ENCODE data around the gene MEF2D.

Gene MEF2D

DNA sequence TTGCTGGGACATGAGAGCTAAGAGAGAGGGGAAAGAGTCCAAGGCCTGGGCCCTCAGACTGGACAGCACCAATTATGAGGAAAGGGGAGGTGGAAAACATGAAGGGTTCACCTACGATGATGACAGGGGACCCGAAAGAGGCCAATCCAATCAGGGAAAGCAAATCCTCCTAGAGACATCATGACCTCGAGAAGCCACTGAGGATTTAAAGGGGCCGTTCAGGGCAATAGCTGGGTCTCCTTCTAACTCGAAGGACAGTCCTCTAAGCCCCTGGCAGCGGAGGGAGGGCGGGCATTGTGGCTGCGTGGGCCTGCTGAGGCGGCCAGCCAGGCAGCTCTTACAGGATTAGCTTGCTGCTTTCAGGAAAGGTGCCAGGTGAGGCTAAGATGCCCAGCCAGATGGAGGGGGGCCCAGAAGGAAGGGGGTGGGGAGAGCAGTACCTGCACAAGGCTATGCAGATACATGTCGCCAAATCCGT is 7.4 kb downstream of the MEF2D start:
- Histone ChIP-seq H3F3A (ENCODE audit: control insufficient read depth, insufficient read depth) (peaks cover 29% of the 10 kb centered on the region), H3K4me1 (ENCODE audit: control insufficient read depth, low read length) (peaks cover 100% of the 10 kb centered on the region), H3K4me2 (ENCODE audit: low read length) (peak overlapping the region; percentile 87), H3K79me2 (ENCODE audit: control insufficient read depth, low read length) (peaks cover 98% of the 10 kb centered on the region), H3K36me3 (ENCODE audit: control insufficient read depth, low read length) (peaks cover 89% of the 10 kb centered on the region), H3K27me3 (ENCODE audit: control insufficient read depth, low read length) (no peaks in the 10 kb centered on the region), H3K27ac (ENCODE audit: low read depth, low read length) (peak overlapping the region; percentile 97), H3K4me3 (ENCODE audit: low read length) (peak overlapping the region; percentile 75), H4K20me1 (ENCODE audit: control insufficient read depth, insufficient read depth, low read depth, low read length) (0 out of 2 replicates have a peak, but pooled peaks cover 4% of the 10 kb centered on the region), H3K9me2 (replicated peaks; ENCODE audit: control insufficient read depth, low read length) (no peaks in the 10 kb centered on the region), H3K9me3 (ENCODE audit: control insufficient read depth, insufficient read depth, low read length) (no peaks in the 10 kb centered on the region)
- TF ChIP-seq EZH2phosphoT487 (IDR thresholded peaks at IDR 0.05; ENCODE audit: borderline replicate concordance, low read length): no peak
- TF ChIP-seq, protein P1, sequence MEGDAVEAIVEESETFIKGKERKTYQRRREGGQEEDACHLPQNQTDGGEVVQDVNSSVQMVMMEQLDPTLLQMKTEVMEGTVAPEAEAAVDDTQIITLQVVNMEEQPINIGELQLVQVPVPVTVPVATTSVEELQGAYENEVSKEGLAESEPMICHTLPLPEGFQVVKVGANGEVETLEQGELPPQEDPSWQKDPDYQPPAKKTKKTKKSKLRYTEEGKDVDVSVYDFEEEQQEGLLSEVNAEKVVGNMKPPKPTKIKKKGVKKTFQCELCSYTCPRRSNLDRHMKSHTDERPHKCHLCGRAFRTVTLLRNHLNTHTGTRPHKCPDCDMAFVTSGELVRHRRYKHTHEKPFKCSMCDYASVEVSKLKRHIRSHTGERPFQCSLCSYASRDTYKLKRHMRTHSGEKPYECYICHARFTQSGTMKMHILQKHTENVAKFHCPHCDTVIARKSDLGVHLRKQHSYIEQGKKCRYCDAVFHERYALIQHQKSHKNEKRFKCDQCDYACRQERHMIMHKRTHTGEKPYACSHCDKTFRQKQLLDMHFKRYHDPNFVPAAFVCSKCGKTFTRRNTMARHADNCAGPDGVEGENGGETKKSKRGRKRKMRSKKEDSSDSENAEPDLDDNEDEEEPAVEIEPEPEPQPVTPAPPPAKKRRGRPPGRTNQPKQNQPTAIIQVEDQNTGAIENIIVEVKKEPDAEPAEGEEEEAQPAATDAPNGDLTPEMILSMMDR (IDR thresholded peaks at IDR 0.05; ENCODE audit: low read depth, low read length, poor library complexity, severe bottlenecking): no peak

DNA sequence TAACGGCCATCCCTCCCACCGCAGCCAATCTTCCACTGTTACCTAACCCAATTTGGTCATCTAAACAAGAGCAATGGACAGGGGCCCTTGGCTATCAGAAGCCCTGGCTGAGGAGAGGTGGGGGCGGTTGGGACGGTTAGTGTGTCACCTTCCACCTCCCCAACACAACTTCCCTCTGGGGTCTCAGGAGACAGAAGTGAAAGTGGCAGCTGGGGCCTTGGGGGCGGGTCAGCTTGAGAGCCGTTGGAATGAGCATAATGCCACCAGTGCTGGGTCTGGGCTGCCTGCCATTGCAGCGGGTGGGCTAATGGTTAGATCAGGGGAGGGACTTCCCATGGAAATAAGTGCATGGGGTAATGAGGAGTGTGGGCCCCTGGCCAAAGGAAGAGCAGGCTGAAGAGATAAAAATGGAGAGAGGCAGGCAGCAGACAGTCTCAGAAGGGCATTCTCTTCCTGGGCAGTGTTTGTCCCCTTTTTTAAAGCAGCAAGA is 7.9 kb downstream of the MEF2D start:
- Histone ChIP-seq H3F3A (ENCODE audit: control insufficient read depth, insufficient read depth) (peaks cover 29% of the 10 kb centered on the region), H3K9me3 (ENCODE audit: control insufficient read depth, insufficient read depth, low read length) (no peaks in the 10 kb centered on the region), H3K27me3 (ENCODE audit: control insufficient read depth, low read length) (no peaks in the 10 kb centered on the region), H3K4me2 (ENCODE audit: low read length) (peak overlapping the region; percentile 87), H3K4me3 (ENCODE audit: low read length) (peak overlapping the region; percentile 75), H3K27ac (ENCODE audit: low read depth, low read length) (peak overlapping the region; percentile 97), H3K79me2 (ENCODE audit: control insufficient read depth, low read length) (peaks cover 98% of the 10 kb centered on the region), H3K4me1 (ENCODE audit: control insufficient read depth, low read length) (peaks cover 100% of the 10 kb centered on the region), H3K9me2 (replicated peaks; ENCODE audit: control insufficient read depth, low read length) (no peaks in the 10 kb centered on the region), H4K20me1 (ENCODE audit: control insufficient read depth, insufficient read depth, low read depth, low read length) (0 out of 2 replicates have a peak, but pooled peaks cover 4% of the 10 kb centered on the region), H3K36me3 (ENCODE audit: control insufficient read depth, low read length) (peaks cover 90% of the 10 kb centered on the region)
- TF ChIP-seq EZH2phosphoT487 (IDR thresholded peaks at IDR 0.05; ENCODE audit: borderline replicate concordance, low read length): no peak
- TF ChIP-seq, protein P1 (IDR thresholded peaks at IDR 0.05; ENCODE audit: low read depth, low read length, poor library complexity, severe bottlenecking): no peak

DNA sequence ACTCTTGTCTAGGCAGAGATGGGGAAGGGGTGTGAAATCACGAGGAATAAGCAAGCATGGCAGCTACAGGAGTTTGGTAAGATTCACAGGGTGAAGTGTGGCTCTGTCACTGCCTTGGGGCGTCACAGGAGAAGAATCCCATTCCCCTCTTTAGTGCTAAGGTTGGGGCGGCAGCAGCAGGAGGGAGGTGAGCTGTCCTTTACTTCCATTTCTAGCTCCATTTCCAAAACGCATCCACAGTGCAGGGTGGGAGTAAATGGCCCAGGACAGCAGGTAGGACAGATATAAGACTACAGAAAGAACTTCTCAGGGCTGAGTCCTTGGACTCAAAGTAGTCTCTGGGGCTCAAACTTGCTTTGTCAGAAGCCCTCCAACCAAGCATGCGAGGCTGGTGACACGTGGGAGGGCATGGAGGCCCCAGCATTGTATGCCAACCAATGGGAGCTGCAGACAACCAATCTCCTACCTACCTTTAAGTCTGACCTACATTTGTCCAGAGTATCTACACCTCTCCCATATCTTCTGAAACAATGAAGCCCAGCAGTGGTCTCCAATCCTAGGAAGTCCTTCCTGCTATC is 8.5 kb downstream of the MEF2D start:
- TF ChIP-seq EZH2phosphoT487 (IDR thresholded peaks at IDR 0.05; ENCODE audit: borderline replicate concordance, low read length): no peak
- TF ChIP-seq, protein P1 (IDR thresholded peaks at IDR 0.05; ENCODE audit: low read depth, low read length, poor library complexity, severe bottlenecking): no peak
- Histone ChIP-seq H3F3A (ENCODE audit: control insufficient read depth, insufficient read depth) (peaks cover 29% of the 10 kb centered on the region), H3K27ac (ENCODE audit: low read depth, low read length) (peak overlapping the region; percentile 97), H3K4me1 (ENCODE audit: control insufficient read depth, low read length) (peaks cover 100% of the 10 kb centered on the region), H3K9me2 (replicated peaks; ENCODE audit: control insufficient read depth, low read length) (no peaks in the 10 kb centered on the region), H3K79me2 (ENCODE audit: control insufficient read depth, low read length) (peaks cover 98% of the 10 kb centered on the region), H3K36me3 (ENCODE audit: control insufficient read depth, low read length) (peaks cover 90% of the 10 kb centered on the region), H4K20me1 (ENCODE audit: control insufficient read depth, insufficient read depth, low read depth, low read length) (0 out of 2 replicates have a peak, but pooled peaks cover 2% of the 10 kb centered on the region), H3K9me3 (ENCODE audit: control insufficient read depth, insufficient read depth, low read length) (no peaks in the 10 kb centered on the region), H3K4me2 (ENCODE audit: low read length) (peak overlapping the region; percentile 87), H3K27me3 (ENCODE audit: control insufficient read depth, low read length) (no peaks in the 10 kb centered on the region), H3K4me3 (ENCODE audit: low read length) (peak overlapping the region; percentile 75)

All from DOHH2 (cell line).